ENCODE measurements around the gene KRTAP29-1.

DNA sequence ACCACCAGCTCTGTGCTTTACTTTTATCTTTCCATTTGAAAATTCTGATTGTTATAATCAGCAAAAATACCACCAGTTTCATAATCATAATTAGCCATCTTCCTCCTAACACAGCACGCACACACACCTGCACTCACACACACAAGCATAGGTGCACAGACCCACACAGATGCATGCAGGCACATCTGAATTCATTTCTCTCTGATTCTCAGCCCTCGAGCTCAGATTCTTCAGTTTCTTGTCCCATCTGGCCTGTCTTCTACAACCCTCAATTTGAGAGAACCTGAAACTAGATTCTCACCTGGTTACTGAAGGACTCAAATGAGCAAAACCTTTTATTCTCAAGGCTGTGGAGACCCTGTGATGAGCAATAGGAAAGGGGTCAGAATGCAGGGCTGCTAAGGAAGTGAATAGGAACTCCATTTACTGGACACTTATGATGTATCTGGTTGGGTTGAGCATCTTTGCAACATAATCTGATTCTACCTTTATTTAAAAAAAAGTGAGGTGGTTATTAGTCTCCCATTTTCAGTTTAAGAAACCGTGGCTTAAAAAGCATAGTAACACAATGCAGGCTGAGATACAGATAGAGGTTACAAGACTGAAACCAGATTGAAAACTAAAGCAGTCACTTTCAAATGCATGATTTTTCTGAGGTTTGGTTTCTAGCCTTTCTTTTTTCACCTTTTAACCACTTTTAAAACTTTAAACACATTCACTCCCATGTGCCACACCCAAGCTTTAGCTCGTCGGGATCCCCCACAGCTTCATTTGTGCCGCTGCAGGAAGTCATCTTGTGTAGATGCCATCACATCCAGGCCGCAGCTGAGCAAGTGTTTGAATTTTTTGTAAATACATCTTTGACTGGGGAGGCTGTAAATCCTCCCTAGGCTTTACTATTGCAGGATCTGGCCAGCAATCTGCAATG, 38.5 kb upstream of the KRTAP29-1 start:
- TF ChIP-seq, protein P1, sequence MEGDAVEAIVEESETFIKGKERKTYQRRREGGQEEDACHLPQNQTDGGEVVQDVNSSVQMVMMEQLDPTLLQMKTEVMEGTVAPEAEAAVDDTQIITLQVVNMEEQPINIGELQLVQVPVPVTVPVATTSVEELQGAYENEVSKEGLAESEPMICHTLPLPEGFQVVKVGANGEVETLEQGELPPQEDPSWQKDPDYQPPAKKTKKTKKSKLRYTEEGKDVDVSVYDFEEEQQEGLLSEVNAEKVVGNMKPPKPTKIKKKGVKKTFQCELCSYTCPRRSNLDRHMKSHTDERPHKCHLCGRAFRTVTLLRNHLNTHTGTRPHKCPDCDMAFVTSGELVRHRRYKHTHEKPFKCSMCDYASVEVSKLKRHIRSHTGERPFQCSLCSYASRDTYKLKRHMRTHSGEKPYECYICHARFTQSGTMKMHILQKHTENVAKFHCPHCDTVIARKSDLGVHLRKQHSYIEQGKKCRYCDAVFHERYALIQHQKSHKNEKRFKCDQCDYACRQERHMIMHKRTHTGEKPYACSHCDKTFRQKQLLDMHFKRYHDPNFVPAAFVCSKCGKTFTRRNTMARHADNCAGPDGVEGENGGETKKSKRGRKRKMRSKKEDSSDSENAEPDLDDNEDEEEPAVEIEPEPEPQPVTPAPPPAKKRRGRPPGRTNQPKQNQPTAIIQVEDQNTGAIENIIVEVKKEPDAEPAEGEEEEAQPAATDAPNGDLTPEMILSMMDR (conservative IDR thresholded peaks at IDR 0.05; ENCODE audit: low read length): no peak
- no peak for TF ChIP-seq EZH2phosphoT487 (IDR thresholded peaks at IDR 0.05; ENCODE audit: borderline replicate concordance, low read depth, low read length)

All from OCI-LY7 (cell line).